GM12801 (cell line): ENCODE measurements around the gene CFI.

Experiments
- CTCF ChIP-seq: IDR thresholded peaks from one replicate; pipeline ENCODE4 v1.5.1; 2011; ENCODE audit warnings: control low read depth; ENCODE audit not compliant: insufficient read length; ENCODE audit errors: extremely low read depth

Gene CFI

DNA sequence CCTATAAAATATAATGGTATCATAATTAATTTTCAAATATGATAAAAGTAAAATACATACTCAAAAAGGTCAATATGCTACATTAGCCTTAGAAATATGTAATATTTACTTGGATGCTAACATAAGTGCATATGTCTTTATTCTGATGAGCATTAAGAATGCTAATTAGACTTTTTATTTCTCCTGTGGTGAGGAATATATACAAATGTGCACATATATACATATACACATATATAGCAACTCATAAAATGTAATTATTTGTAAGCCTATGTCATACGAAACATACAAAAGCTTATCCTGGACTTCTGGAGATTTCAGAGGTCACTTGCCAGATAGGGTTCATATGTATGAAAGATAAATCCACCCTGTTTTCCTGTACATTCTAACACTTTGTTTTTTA is 83.0 kb downstream of the CFI start:
- TF ChIP-seq CTCF: no peak

DNA sequence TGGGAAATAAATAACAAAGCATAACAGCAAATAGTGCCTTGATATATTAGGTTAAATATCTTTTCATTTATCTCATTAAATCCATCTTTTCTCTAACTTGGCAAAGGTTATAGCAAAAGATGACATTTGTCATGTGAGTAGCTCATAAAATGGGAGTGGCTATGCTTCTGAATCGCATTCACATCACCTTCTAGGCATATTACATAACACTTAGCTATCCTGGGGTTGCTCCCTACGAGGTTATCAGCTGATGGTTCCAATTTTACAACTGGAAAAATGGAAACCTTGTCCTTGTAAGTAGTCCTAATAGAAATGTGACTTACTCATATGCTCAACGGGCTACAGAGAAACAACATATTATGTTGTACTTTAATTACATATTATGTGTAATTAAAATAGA is 88.3 kb downstream of the CFI start:
- TF ChIP-seq CTCF: no peak

DNA sequence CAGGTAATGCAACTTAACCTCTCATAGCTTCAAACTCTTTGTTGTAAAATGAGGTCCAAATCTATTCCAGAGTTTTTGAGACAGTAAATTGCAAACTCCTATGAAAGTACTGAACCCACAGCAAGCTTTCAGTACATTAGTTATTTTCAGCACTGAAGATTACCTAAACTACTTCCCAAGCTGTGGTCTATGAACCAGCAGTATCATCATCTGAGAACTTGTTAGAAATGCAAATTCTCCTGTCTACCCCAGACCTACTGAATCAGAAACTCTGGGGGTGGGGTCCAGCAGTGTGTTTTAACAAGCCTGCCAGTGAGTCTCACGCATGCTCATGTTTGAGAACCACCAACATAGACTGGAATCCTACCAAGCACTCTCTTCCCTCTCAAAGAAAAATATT is 92.8 kb downstream of the CFI start:
- no peak for TF ChIP-seq CTCF

GRCh38 chr4:109708435-109708834 is 93.4 kb downstream of the CFI start:
- TF ChIP-seq CTCF: no peak

GRCh38 chr4:109703664-109704361 is 98.0 kb downstream of the CFI start:
- no peak for TF ChIP-seq CTCF

GRCh38 chr4:109702950-109703663 is 98.7 kb downstream of the CFI start, which contains the start of gene CASP6:
TSS of gene CASP6 (minus strand) at chr4:109703445. CDS start at chr4:109703395, 50 bp downstream.
- TF ChIP-seq CTCF: no peak

- no peak for TF ChIP-seq CTCF
These were observed 100.0 kb downstream of the CFI start for GRCh38 chr4:109701566-109702410.
